ENCODE measurements around the gene MICAL2. TPM values are rescaled to one million over a fixed set of nuclear protein-coding genes. Genes with fewer than 3 reads are reported as not detected.

The MICAL2 gene
- total and polyA plus RNA-seq, 2 donors (not counting 3 experiments of a cell fraction or from before 2014, with no cell fraction given) = 67.6 to 200 TPM

DNA sequence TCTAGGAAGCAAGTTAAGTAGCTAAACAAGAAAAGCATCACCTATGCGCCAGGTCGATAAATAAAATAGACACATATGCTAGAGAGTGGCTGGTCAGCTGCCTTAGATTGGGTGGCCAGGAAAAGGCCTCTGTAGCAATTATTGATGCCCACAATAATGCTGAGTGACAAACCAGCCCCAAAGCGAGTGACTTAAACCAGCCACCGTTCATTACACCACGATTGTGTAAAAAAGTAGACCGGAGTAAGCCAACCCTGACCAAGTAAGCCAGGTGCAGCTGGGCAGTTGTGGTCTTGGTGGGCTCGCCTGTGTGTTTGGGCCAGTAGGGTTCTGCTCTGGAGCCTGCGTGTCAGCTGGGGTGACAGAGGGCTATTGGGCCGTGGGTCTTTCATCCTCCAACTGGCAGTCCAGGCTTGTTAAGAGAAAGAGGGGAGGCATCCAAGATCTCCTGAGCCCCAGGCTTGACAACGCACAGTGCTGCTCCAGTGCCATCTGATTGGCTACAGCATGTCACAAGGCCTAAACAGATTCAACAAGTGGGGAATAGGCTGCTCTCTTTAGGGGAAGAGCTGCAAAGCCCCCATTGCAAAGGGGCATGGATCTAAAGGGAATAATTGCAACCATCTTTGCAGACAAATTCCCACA is 166.6 kb downstream of the MICAL2 start:
- Histone ChIP-seq H3K27me3 (ENCODE audit: control insufficient read depth in 2 of 2, insufficient read depth in 2 of 2, low read length in 2 of 2) (no peaks in the 10 kb centered on the region), H2AFZ (ENCODE audit: low read depth, low read length) (no peak overlapping the region), H4K20me1 (replicated peaks; ENCODE audit: control insufficient read depth, extremely low read depth, insufficient read depth, low read length) (no peaks in the 10 kb centered on the region), H3K27ac (ENCODE audit: insufficient read depth, low read depth, low read length) (no peak overlapping the region), H3K4me2 (ENCODE audit: insufficient read depth, low read length) (no peak overlapping the region), H3K9ac (replicated peaks; ENCODE audit: extremely low read depth, insufficient read depth, low read length) (no peak overlapping the region), H3K36me3 (ENCODE audit: control insufficient read depth in 2 of 2, extremely low read depth in 1 of 2, insufficient read depth in 2 of 2, low read length in 2 of 2) (no peaks in the 10 kb centered on the region), H3K9me3 (replicated peaks; ENCODE audit: control insufficient read depth, insufficient read depth, low read length) (no peaks in the 10 kb centered on the region), H3K79me2 (ENCODE audit: control insufficient read depth, insufficient read depth, low read length) (no peaks in the 10 kb centered on the region), H3K4me1 (ENCODE audit: control insufficient read depth, extremely low read depth, insufficient read depth, low read length) (no peaks in the 10 kb centered on the region), H3K4me3 (replicated peaks in 1 of 3; ENCODE audit: insufficient read depth in 1 of 3, low read depth in 1 of 3, low read length in 3 of 3) (no peak overlapping the region), H3K9me1 (replicated peaks; ENCODE audit: control insufficient read depth, extremely low read depth, insufficient read depth, low read length) (no peaks in the 10 kb centered on the region)
- no TSS peak for BruUV-seq (replicated peaks)
- no peak for DNase-seq (ENCODE audit: low read depth, low spot score)
- dilution Hi-C loops (cut with MboI; ENCODE audit: extremely low pct_ligation_motif_present, low sequenced_read_pairs) (no loop called here), intact Hi-C loops (cut with micrococcal nuclease) (no loop called here)
- ChIA-PET CTCF (interaction anchor here (0.9 to 3.1 kb wide), 4 partner anchors 9 to 233 kb away, joined by 3 to 13 read pairs (median 4); no protein-coding TSS in a partner anchor), POLR2A (no interaction called here)
- TF ChIP-seq POLR2AphosphoS5 (IDR thresholded peaks at IDR 0.05; ENCODE audit: insufficient read depth, low read depth, low read length) = no peak
- no peak for TF ChIP-seq JUN (IDR thresholded peaks at IDR 0.05; ENCODE audit: borderline replicate concordance, insufficient read depth, insufficient read length, low read depth)
- TF ChIP-seq GATA2 (IDR thresholded peaks at IDR 0.05; ENCODE audit: insufficient read depth, insufficient read length, low read depth, low read length) = no peak
- TF ChIP-seq FOS (IDR thresholded peaks at IDR 0.05; ENCODE audit: borderline replicate concordance, insufficient read depth, low read length) = no peak
- TF ChIP-seq EZH2 (IDR thresholded peaks at IDR 0.05; ENCODE audit: borderline replicate concordance, low read depth, low read length, severe bottlenecking) = no peak
- no peak for TF ChIP-seq MYC (IDR thresholded peaks at IDR 0.05; ENCODE audit: low read depth, low read length)
- TF ChIP-seq, protein P1, sequence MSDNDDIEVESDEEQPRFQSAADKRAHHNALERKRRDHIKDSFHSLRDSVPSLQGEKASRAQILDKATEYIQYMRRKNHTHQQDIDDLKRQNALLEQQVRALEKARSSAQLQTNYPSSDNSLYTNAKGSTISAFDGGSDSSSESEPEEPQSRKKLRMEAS (IDR thresholded peaks at IDR 0.05; ENCODE audit: insufficient read depth, insufficient read length) = no peak
- TF ChIP-seq POLR2A (IDR thresholded peaks at IDR 0.05; ENCODE audit: low read depth, low read length) = no peak
- TF ChIP-seq, protein P2, sequence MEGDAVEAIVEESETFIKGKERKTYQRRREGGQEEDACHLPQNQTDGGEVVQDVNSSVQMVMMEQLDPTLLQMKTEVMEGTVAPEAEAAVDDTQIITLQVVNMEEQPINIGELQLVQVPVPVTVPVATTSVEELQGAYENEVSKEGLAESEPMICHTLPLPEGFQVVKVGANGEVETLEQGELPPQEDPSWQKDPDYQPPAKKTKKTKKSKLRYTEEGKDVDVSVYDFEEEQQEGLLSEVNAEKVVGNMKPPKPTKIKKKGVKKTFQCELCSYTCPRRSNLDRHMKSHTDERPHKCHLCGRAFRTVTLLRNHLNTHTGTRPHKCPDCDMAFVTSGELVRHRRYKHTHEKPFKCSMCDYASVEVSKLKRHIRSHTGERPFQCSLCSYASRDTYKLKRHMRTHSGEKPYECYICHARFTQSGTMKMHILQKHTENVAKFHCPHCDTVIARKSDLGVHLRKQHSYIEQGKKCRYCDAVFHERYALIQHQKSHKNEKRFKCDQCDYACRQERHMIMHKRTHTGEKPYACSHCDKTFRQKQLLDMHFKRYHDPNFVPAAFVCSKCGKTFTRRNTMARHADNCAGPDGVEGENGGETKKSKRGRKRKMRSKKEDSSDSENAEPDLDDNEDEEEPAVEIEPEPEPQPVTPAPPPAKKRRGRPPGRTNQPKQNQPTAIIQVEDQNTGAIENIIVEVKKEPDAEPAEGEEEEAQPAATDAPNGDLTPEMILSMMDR (IDR thresholded peaks at IDR 0.05; ENCODE audit: extremely low read depth in 1 of 2, insufficient read depth in 1 of 2, low read depth in 1 of 2, low read length in 2 of 2) = no peak
- FAIRE-seq = no peak

Measured in endothelial cell of umbilical vein (primary cell).